ENCODE measurements around the gene NR4A1.

The NR4A1 gene

GRCh38 chr12:52018433-52019112 lies 32.7 kb upstream of the NR4A1 start:
- DNase-seq = no peak

GRCh38 chr12:52019113-52019770 lies 32.0 kb upstream of the NR4A1 start:
- DNase-seq = no peak

GRCh38 chr12:52020539-52021336 lies 30.5 kb upstream of the NR4A1 start:
- no peak for DNase-seq

GRCh38 chr12:52022841-52023181 lies 28.4 kb upstream of the NR4A1 start:
- DNase-seq = no peak

GRCh38 chr12:52023182-52023975 lies 27.9 kb upstream of the NR4A1 start:
- peak; percentile 59 for DNase-seq

- DNase-seq = no peak
Observed at GRCh38 chr12:52023976-52024688, 27.1 kb upstream of the NR4A1 start.

- no peak for DNase-seq
Observed at GRCh38 chr12:52024845-52025230, 26.4 kb upstream of the NR4A1 start.

- DNase-seq = no peak
Observed at GRCh38 chr12:52026263-52026662, 25.0 kb upstream of the NR4A1 start.

GRCh38 chr12:52027085-52027843 lies 24.0 kb upstream of the NR4A1 start:
- DNase-seq = no peak

GRCh38 chr12:52029685-52030084 lies 21.6 kb upstream of the NR4A1 start:
- DNase-seq = peak; percentile 86

- peak; percentile 32 for DNase-seq
Observed at GRCh38 chr12:52032446-52032803, 18.8 kb upstream of the NR4A1 start.

- peak; percentile 97 for DNase-seq
Observed at GRCh38 chr12:52032804-52033445, 18.3 kb upstream of the NR4A1 start.

- DNase-seq = no peak
Observed at GRCh38 chr12:52033446-52034140, 17.6 kb upstream of the NR4A1 start.

GRCh38 chr12:52035190-52035589 lies 16.1 kb upstream of the NR4A1 start:
- DNase-seq = no peak

- DNase-seq = no peak
Observed at GRCh38 chr12:52035926-52036325, 15.3 kb upstream of the NR4A1 start.

- peak; percentile 72 for DNase-seq
Observed at GRCh38 chr12:52036587-52037171, 14.6 kb upstream of the NR4A1 start.

GRCh38 chr12:52037248-52037861 lies 13.9 kb upstream of the NR4A1 start:
- no peak for DNase-seq

- DNase-seq = no peak
Observed at GRCh38 chr12:52038447-52038846, 12.8 kb upstream of the NR4A1 start.

- DNase-seq = no peak
Observed at GRCh38 chr12:52041035-52041434, 10.2 kb upstream of the NR4A1 start.

GRCh38 chr12:52041695-52042123 lies 9.5 kb upstream of the NR4A1 start:
- DNase-seq = no peak
